Activated CD4-positive, alpha-beta T cell treated with anti-CD3 and anti-CD28 coated beads for 36 hours (primary cell): ENCODE measurements around the gene HOXA7. TPM values are rescaled to one million over a fixed set of nuclear protein-coding genes. Genes with fewer than 3 reads are reported as not detected.

Experiments used
- ATAC-seq: fragments of 200-7000 bp; cut with Tn5 transposase; one replicate; pipeline ENCODE4 v1.10.0; 2021; ENCODE audit warnings: mild to moderate bottlenecking, moderate library complexity
- CTCF ChIA-PET: fragments of 350-600 bp; sonication (Branson Sonifier 250); formaldehyde crosslinking; loops from one replicate; lab custom pipeline; 2021; ENCODE audit warnings: antibody characterized with exemption; lab: Charles Lee
- POLR2A ChIA-PET: fragments of 350-600 bp; sonication (Branson Sonifier 250); formaldehyde crosslinking; loops from one replicate; lab custom pipeline; 2021; ENCODE audit warnings: antibody characterized with exemption, inconsistent platforms; lab: Charles Lee
- DNase-seq: peaks from one replicate; pipeline ENCODE4 v3.0.0-alpha.2; 2020
- H3K27ac Mint-ChIP-seq: one replicate; pipeline ENCODE4 v1.8.0; 2021; ENCODE audit warnings: mixed read lengths
- H3K27me3 Mint-ChIP-seq: one replicate; pipeline ENCODE4 v1.8.0; 2021; ENCODE audit warnings: mixed read lengths
- H3K36me3 Mint-ChIP-seq: one replicate; pipeline ENCODE4 v1.8.0; 2021; ENCODE audit warnings: low read depth, mixed read lengths
- H3K4me1 Mint-ChIP-seq: one replicate; pipeline ENCODE4 v1.8.0; 2021; ENCODE audit warnings: mixed read lengths
- H3K4me3 Mint-ChIP-seq: one replicate; pipeline ENCODE4 v1.8.0; 2021; ENCODE audit warnings: mild to moderate bottlenecking, moderate library complexity, mixed read lengths
- H3K9me3 Mint-ChIP-seq: one replicate; pipeline ENCODE4 v1.8.0; 2021; ENCODE audit warnings: low read depth, mixed read lengths
- intact Hi-C, 2 experiments: fragments of 100-400 bp; cut with DNase I in 1 of 2; cut with micrococcal nuclease in 1 of 2; formaldehyde crosslinking; loops; one replicate each; pipeline versions ENCODE4 v1.14.2 to v1.15.1; 2022 to 2024; cut with DNase I, micrococcal nuclease
- total RNA-seq, 2 experiments: library from RNA; stranded (reverse); gene quantifications; one replicate each; pipeline ENCODE4 v1.2.3, GENCODE V29; 2021

HOXA7 gene
- total RNA-seq, 2 experiments from 2014 or later = not detected

GRCh38 chr7:27128776-27129728 is 27.4 kb downstream of the HOXA7 start:
- H3K27me3 Mint-ChIP-seq = peaks cover 40% of the 10 kb centered on the region
- ChIA-PET POLR2A (no interaction called here), CTCF (interaction anchor here (0.6 to 1.2 kb wide), 2 partner anchors 20 to 51 kb away, joined by 3 to 4 read pairs; no protein-coding TSS in a partner anchor)
- no peaks in the 10 kb centered on the region for H3K36me3 Mint-ChIP-seq
- H3K9me3 Mint-ChIP-seq = no peaks in the 10 kb centered on the region
- DNase-seq (no peak), ATAC-seq (no peak)
- intact Hi-C loops = no loop called here
- H3K27ac Mint-ChIP-seq = no peak overlapping the region
- H3K4me1 Mint-ChIP-seq = peaks cover 4% of the 10 kb centered on the region
- H3K4me3 Mint-ChIP-seq = no peak overlapping the region

- CTCF ChIA-PET = interaction anchor here (0.5 to 1.2 kb wide), 3 partner anchors 22 to 67 kb away, joined by 3 to 4 read pairs (median 4); no protein-coding TSS in a partner anchor
- DNase-seq (no peak), ATAC-seq (no peak)
- Mint-ChIP-seq H3K27ac (no peak overlapping the region), H3K4me3 (no peak overlapping the region), H3K4me1 (no peaks in the 10 kb centered on the region), H3K36me3 (no peaks in the 10 kb centered on the region), H3K9me3 (no peaks in the 10 kb centered on the region), H3K27me3 (peaks cover 35% of the 10 kb centered on the region)
- POLR2A ChIA-PET = no interaction called here
- intact Hi-C loops = no loop called here
Measured at GRCh38 chr7:27128034-27128433, 28.4 kb downstream of the HOXA7 start.

- Mint-ChIP-seq H3K4me3 (no peak overlapping the region), H3K4me1 (no peaks in the 10 kb centered on the region), H3K36me3 (no peaks in the 10 kb centered on the region), H3K27me3 (peaks cover 32% of the 10 kb centered on the region), H3K9me3 (no peaks in the 10 kb centered on the region), H3K27ac (no peak overlapping the region)
- DNase-seq = no peak
- ChIA-PET POLR2A (no interaction called here), CTCF (interaction anchor here (0.6 kb wide), 1 partner anchor 8 kb away, joined by 4 read pairs; no protein-coding TSS in a partner anchor)
- intact Hi-C loops = no loop called here
- no peak for ATAC-seq
Measured at GRCh38 chr7:27126596-27127327, 29.7 kb downstream of the HOXA7 start.

- H3K4me3 Mint-ChIP-seq = no peak overlapping the region
- peaks cover 29% of the 10 kb centered on the region for H3K27me3 Mint-ChIP-seq
- ChIA-PET CTCF (no interaction called here), POLR2A (no interaction called here)
- H3K4me1 Mint-ChIP-seq = no peaks in the 10 kb centered on the region
- no peak for ATAC-seq
- H3K36me3 Mint-ChIP-seq = no peaks in the 10 kb centered on the region
- intact Hi-C loops = no loop called here
- no peak overlapping the region for H3K27ac Mint-ChIP-seq
- DNase-seq = no peak
- H3K9me3 Mint-ChIP-seq = no peaks in the 10 kb centered on the region
Measured at GRCh38 chr7:27125986-27126394, 30.5 kb downstream of the HOXA7 start.

- no peak overlapping the region for H3K27ac Mint-ChIP-seq
- peaks cover 29% of the 10 kb centered on the region for H3K27me3 Mint-ChIP-seq
- POLR2A ChIA-PET = no interaction called here
- intact Hi-C loops = no loop called here
- DNase-seq (no peak), ATAC-seq (no peak)
- H3K4me1 Mint-ChIP-seq = no peaks in the 10 kb centered on the region
- no peak overlapping the region for H3K4me3 Mint-ChIP-seq
- CTCF ChIA-PET = interaction anchor here (0.9 kb wide), 1 partner anchor 60 kb away, joined by 3 read pairs; the partner anchor contains the start of gene HOXA11
- no peaks in the 10 kb centered on the region for H3K36me3 Mint-ChIP-seq
- no peaks in the 10 kb centered on the region for H3K9me3 Mint-ChIP-seq
Measured at GRCh38 chr7:27124902-27125689, 31.4 kb downstream of the HOXA7 start.

- no peak for DNase-seq
- Mint-ChIP-seq H3K27me3 (peaks cover 29% of the 10 kb centered on the region), H3K9me3 (no peaks in the 10 kb centered on the region), H3K4me1 (no peaks in the 10 kb centered on the region), H3K27ac (no peak overlapping the region), H3K4me3 (no peak overlapping the region), H3K36me3 (no peaks in the 10 kb centered on the region)
- intact Hi-C loops = no loop called here
- ChIA-PET POLR2A (no interaction called here), CTCF (interaction anchor here (0.9 kb wide), 1 partner anchor 61 kb away, joined by 3 read pairs; the partner anchor contains the start of gene HOXA11)
- ATAC-seq = no peak
Measured at GRCh38 chr7:27124096-27124901, 32.2 kb downstream of the HOXA7 start.

- no peaks in the 10 kb centered on the region for H3K36me3 Mint-ChIP-seq
- H3K9me3 Mint-ChIP-seq = no peaks in the 10 kb centered on the region
- no peak overlapping the region for H3K27ac Mint-ChIP-seq
- H3K4me1 Mint-ChIP-seq = no peaks in the 10 kb centered on the region
- DNase-seq (no peak), ATAC-seq (no peak)
- ChIA-PET CTCF (no interaction called here), POLR2A (no interaction called here)
- intact Hi-C loops = no loop called here
- peaks cover 24% of the 10 kb centered on the region for H3K27me3 Mint-ChIP-seq
- H3K4me3 Mint-ChIP-seq = no peak overlapping the region
Measured at GRCh38 chr7:27123477-27124053, 32.9 kb downstream of the HOXA7 start.

GRCh38 chr7:27123007-27123476 is 33.4 kb downstream of the HOXA7 start:
- Mint-ChIP-seq H3K9me3 (no peaks in the 10 kb centered on the region), H3K4me3 (no peak overlapping the region), H3K27me3 (peaks cover 23% of the 10 kb centered on the region), H3K4me1 (no peaks in the 10 kb centered on the region), H3K27ac (no peak overlapping the region), H3K36me3 (no peaks in the 10 kb centered on the region)
- no peak for ATAC-seq
- CTCF ChIA-PET = no interaction called here
- POLR2A ChIA-PET = no interaction called here
- intact Hi-C loops = no loop called here
- no peak for DNase-seq

GRCh38 chr7:27122077-27122910 is 34.2 kb downstream of the HOXA7 start:
- no peak overlapping the region for H3K4me3 Mint-ChIP-seq
- peaks cover 23% of the 10 kb centered on the region for H3K27me3 Mint-ChIP-seq
- DNase-seq = no peak
- H3K9me3 Mint-ChIP-seq = no peaks in the 10 kb centered on the region
- intact Hi-C loops = no loop called here
- ChIA-PET POLR2A (no interaction called here), CTCF (no interaction called here)
- no peak for ATAC-seq
- H3K27ac Mint-ChIP-seq = no peak overlapping the region
- no peaks in the 10 kb centered on the region for H3K4me1 Mint-ChIP-seq
- H3K36me3 Mint-ChIP-seq = no peaks in the 10 kb centered on the region

GRCh38 chr7:27121684-27122076 is 34.8 kb downstream of the HOXA7 start:
- Mint-ChIP-seq H3K36me3 (no peaks in the 10 kb centered on the region), H3K27ac (no peak overlapping the region), H3K27me3 (peaks cover 20% of the 10 kb centered on the region), H3K4me1 (no peaks in the 10 kb centered on the region), H3K9me3 (no peaks in the 10 kb centered on the region), H3K4me3 (no peak overlapping the region)
- ATAC-seq (no peak), DNase-seq (no peak)
- intact Hi-C loops = no loop called here
- ChIA-PET CTCF (no interaction called here), POLR2A (no interaction called here)
